ENCODE measurements around the gene CLP1.
A peak's percentile ranks its signal among the peaks of the same experiment; 100 is the strongest.

GRCh38 chr11:57641011-57641807 lies 16.4 kb upstream of the CLP1 start:
- TF ChIP-seq CTCF (IDR thresholded peaks at IDR 0.05 in 2 of 3, conservative IDR thresholded peaks at IDR 0.05 in 1 of 3; ENCODE audit: control insufficient read depth in 2 of 3, extremely low read depth in 1 of 3, insufficient read depth in 1 of 3, low read depth in 3 of 3, low read length in 3 of 3) (peak; percentile 54 to 72 (median 57); a peak in 5 of 6 replicates), MXI1 (IDR thresholded peaks at IDR 0.05; ENCODE audit: low read depth, low read length) (no peak)
